GM12874 (cell line): ENCODE results near the gene SPIN1.

Source experiments
- CTCF ChIP-seq: IDR thresholded peaks from 2 replicates; pipeline ENCODE4 v1.5.1; 2011; ENCODE audit warnings: low read depth, mild to moderate bottlenecking, control low read depth, low read length, moderate library complexity; ENCODE audit not compliant: insufficient read depth

Gene SPIN1

GRCh38 chr9:88362681-88363080 lies 25.6 kb upstream of the SPIN1 start:
- no peak for TF ChIP-seq CTCF

- TF ChIP-seq CTCF = no peak
These were observed 24.6 kb upstream of the SPIN1 start for GRCh38 chr9:88363661-88364060.

- no peak for TF ChIP-seq CTCF
These were observed 23.5 kb upstream of the SPIN1 start for GRCh38 chr9:88364706-88365105.

- TF ChIP-seq CTCF = no peak
These were observed 17.9 kb upstream of the SPIN1 start for GRCh38 chr9:88370346-88370745.

- no peak for TF ChIP-seq CTCF
These were observed 16.1 kb upstream of the SPIN1 start for GRCh38 chr9:88372103-88372654.

- TF ChIP-seq CTCF = no peak
These were observed 15.2 kb upstream of the SPIN1 start for GRCh38 chr9:88373045-88373444.

GRCh38 chr9:88378317-88378716 lies 9.9 kb upstream of the SPIN1 start:
- TF ChIP-seq CTCF = no peak
